NCI-H128 (cell line): ENCODE results near the gene CALML6.

Source experiments
- DNase-seq: peaks from one replicate; lab custom pipeline; 2025; ENCODE audit not compliant: unreplicated experiment; lab: John Stamatoyannopoulos, UW

The CALML6 gene

GRCh38 chr1:1910651-1911331 lies 4.3 kb upstream of the CALML6 start:
- DNase-seq, result no peak

GRCh38 chr1:1911350-1912041 lies 3.6 kb upstream of the CALML6 start:
- DNase-seq, result no peak

- no peak for DNase-seq
Measured at GRCh38 chr1:1914101-1914970, 724 bp upstream of the CALML6 start.

GRCh38 chr1:1915911-1916840 lies 1.1 kb downstream of the CALML6 start:
- no peak for DNase-seq

GRCh38 chr1:1916851-1917251 lies 1.8 kb downstream of the CALML6 start:
- DNase-seq, result no peak

- DNase-seq, result no peak
Measured at GRCh38 chr1:1917304-1917976, 2.4 kb downstream of the CALML6 start.

- no peak for DNase-seq
Measured at GRCh38 chr1:1917995-1918900, 3.2 kb downstream of the CALML6 start.

- no peak for DNase-seq
Measured at GRCh38 chr1:1918901-1919303, 3.8 kb downstream of the CALML6 start, which contains the start of gene TMEM52. TSS of gene TMEM52 (minus strand) at chr1:1919279. CDS start at chr1:1919265, 14 bp downstream.

GRCh38 chr1:1919304-1920056 lies 4.4 kb downstream of the CALML6 start:
- peak; percentile 100 for DNase-seq

GRCh38 chr1:1920057-1920607 lies 5.1 kb downstream of the CALML6 start:
- no peak for DNase-seq

GRCh38 chr1:1920608-1921458 lies 5.8 kb downstream of the CALML6 start:
- no peak for DNase-seq

GRCh38 chr1:1921459-1921862 lies 6.4 kb downstream of the CALML6 start:
- DNase-seq, result no peak

GRCh38 chr1:1921901-1922701 lies 7.0 kb downstream of the CALML6 start:
- no peak for DNase-seq

GRCh38 chr1:1922702-1922955 lies 7.6 kb downstream of the CALML6 start:
- DNase-seq, result no peak

GRCh38 chr1:1922956-1923833 lies 8.1 kb downstream of the CALML6 start:
- DNase-seq, result no peak

- no peak for DNase-seq
Measured at GRCh38 chr1:1924386-1924785, 9.3 kb downstream of the CALML6 start.
